HEK293 (cell line): ENCODE data around the gene CSNK1G2.

Source experiments
- CTCF ChIA-PET: fragments of 350-600 bp; formaldehyde crosslinking; extraction: SDS; loops from one replicate; lab custom pipeline; 2021; ENCODE audit warnings: antibody characterized with exemption; lab: Yijun Ruan, JAX
- POLR2A ChIA-PET: fragments of 300-600 bp; formaldehyde crosslinking; extraction: SDS; loops from one replicate; lab custom pipeline; 2020; ENCODE audit warnings: antibody characterized with exemption, inconsistent platforms; lab: Yijun Ruan, JAX
- H3K27ac ChIP-seq: fragments of 200-500 bp; sonication (Bioruptor generic); 2 replicates; pipeline ENCODE4 v1.5.1; 2014; ENCODE audit warnings: low read depth, low read length, control low read depth, inconsistent platforms; ENCODE audit errors: extremely low read depth
- H3K36me3 ChIP-seq, 2 experiments: fragments of 200-500 bp in 1 of 2; sonication (Bioruptor generic) in 1 of 2; 1 replicate in 1 of 2; 2 replicates in 1 of 2; pipeline ENCODE4 v1.5.1; 2014 to 2017; ENCODE audit warnings: inconsistent platforms in 2 of 2, low read length in 2 of 2; ENCODE audit not compliant: control insufficient read depth in 2 of 2, insufficient read depth in 1 of 2
- H3K4me1 ChIP-seq: fragments of 200-500 bp; sonication (Bioruptor generic); 2 replicates; pipeline ENCODE4 v1.5.1; 2014; ENCODE audit warnings: mild to moderate bottlenecking, low read length, inconsistent platforms; ENCODE audit not compliant: control insufficient read depth, insufficient read depth
- H3K4me3 ChIP-seq: 2 replicates; pipeline ENCODE4 v1.5.1; 2011; ENCODE audit warnings: low read depth, mild to moderate bottlenecking, control low read depth, low read length, moderate library complexity
- H3K9me3 ChIP-seq: fragments of 200-500 bp; sonication (Bioruptor generic); 2 replicates; pipeline ENCODE4 v1.5.1; 2014; ENCODE audit warnings: low read depth, low read length, inconsistent platforms; ENCODE audit not compliant: control insufficient read depth, insufficient read depth
- BCL11A ChIP-seq: fragments of 450-650 bp; formaldehyde crosslinking; IDR thresholded peaks from 2 replicates; pipeline ENCODE4 v1.5.1; 2016; ENCODE audit warnings: low read depth, missing biosample characterization, missing genetic modification characterization
- BCL11B ChIP-seq: fragments of 450-650 bp; formaldehyde crosslinking; IDR thresholded peaks from 2 replicates; pipeline ENCODE4 v1.5.1; 2016; ENCODE audit warnings: low read depth, missing biosample characterization, missing genetic modification characterization
- KLF1 ChIP-seq: fragments of 450-650 bp; formaldehyde crosslinking; IDR thresholded peaks from 2 replicates; pipeline ENCODE4 v1.5.1; 2016; ENCODE audit warnings: missing biosample characterization, missing genetic modification characterization
- KLF7 ChIP-seq: fragments of 450-650 bp; formaldehyde crosslinking; IDR thresholded peaks from 2 replicates; pipeline ENCODE4 v1.5.1; 2016; ENCODE audit warnings: missing biosample characterization, missing genetic modification characterization, borderline replicate concordance
- KLF8 ChIP-seq: fragments of 450-650 bp; formaldehyde crosslinking; IDR thresholded peaks from 2 replicates; pipeline ENCODE4 v1.5.1; 2016; ENCODE audit warnings: missing biosample characterization, missing genetic modification characterization
- PBX3 ChIP-seq: sonication (generic); formaldehyde crosslinking; IDR thresholded peaks from 2 replicates; pipeline ENCODE4 v1.8.1; 2022; ENCODE audit warnings: mild to moderate bottlenecking, moderate library complexity, missing genetic modification reagents
- ZBTB20 ChIP-seq: fragments of 450-650 bp; formaldehyde crosslinking; IDR thresholded peaks from 2 replicates; pipeline ENCODE4 v1.5.1; 2016; ENCODE audit warnings: missing biosample characterization, missing genetic modification characterization
- ZBTB26 ChIP-seq: fragments of 450-650 bp; formaldehyde crosslinking; optimal IDR thresholded peaks from 2 replicates; pipeline ENCODE3; 2016; ENCODE audit warnings: missing biosample characterization, mild to moderate bottlenecking, missing genetic modification characterization
- ZBTB7A ChIP-seq: fragments of 450-650 bp; formaldehyde crosslinking; IDR thresholded peaks from 2 replicates; pipeline ENCODE4 v1.5.1; 2016; ENCODE audit warnings: low read depth, missing biosample characterization, missing genetic modification characterization
- ZFP69B ChIP-seq: fragments of 450-650 bp; formaldehyde crosslinking; IDR thresholded peaks from 2 replicates; pipeline ENCODE4 v1.5.1; 2016; ENCODE audit warnings: missing biosample characterization, missing genetic modification characterization
- ZIC2 ChIP-seq: fragments of 450-650 bp; formaldehyde crosslinking; IDR thresholded peaks from 2 replicates; pipeline ENCODE4 v1.5.1; 2016; ENCODE audit warnings: missing biosample characterization, missing genetic modification characterization
- ZNF140 ChIP-seq: fragments of 450-650 bp; formaldehyde crosslinking; IDR thresholded peaks from 2 replicates; pipeline ENCODE4 v1.5.1; 2016; ENCODE audit warnings: missing biosample characterization, missing genetic modification characterization
- ZNF223 ChIP-seq: fragments of 450-650 bp; formaldehyde crosslinking; IDR thresholded peaks from 2 replicates; pipeline ENCODE4 v1.5.1; 2016; ENCODE audit warnings: missing biosample characterization, missing genetic modification characterization
- ZNF292 ChIP-seq: fragments of 450-650 bp; formaldehyde crosslinking; IDR thresholded peaks from 2 replicates; pipeline ENCODE4 v1.5.1; 2016; ENCODE audit warnings: low read depth, missing biosample characterization, missing genetic modification characterization, borderline replicate concordance
- ZNF366 ChIP-seq: fragments of 450-650 bp; formaldehyde crosslinking; conservative IDR thresholded peaks from 2 replicates; pipeline ENCODE4 v1.5.1; 2016; ENCODE audit warnings: missing biosample characterization, missing genetic modification characterization
- ZNF530 ChIP-seq: fragments of 450-650 bp; formaldehyde crosslinking; IDR thresholded peaks from 2 replicates; pipeline ENCODE4 v1.5.1; 2016; ENCODE audit warnings: low read depth, missing biosample characterization, missing genetic modification characterization
- ZNF660 ChIP-seq: fragments of 450-650 bp; IDR thresholded peaks from 2 replicates; pipeline ENCODE4 v1.5.1; 2018; ENCODE audit warnings: missing biosample characterization, mild to moderate bottlenecking, missing genetic modification characterization
- ZNF830 ChIP-seq: fragments of 450-650 bp; IDR thresholded peaks from 2 replicates; pipeline ENCODE4 v1.5.0; 2018; ENCODE audit warnings: missing biosample characterization, missing genetic modification characterization, low read depth, mild to moderate bottlenecking, moderate library complexity
- ZSCAN16 ChIP-seq: fragments of 450-650 bp; formaldehyde crosslinking; IDR thresholded peaks from 2 replicates; pipeline ENCODE4 v1.5.1; 2016; ENCODE audit warnings: missing biosample characterization, missing genetic modification characterization
- ZSCAN23 ChIP-seq: fragments of 450-650 bp; formaldehyde crosslinking; IDR thresholded peaks from 2 replicates; pipeline ENCODE4 v1.5.1; 2016; ENCODE audit warnings: missing biosample characterization, missing genetic modification characterization
- TF ChIP-seq, protein P1 (sequence below): fragments of 450-650 bp; formaldehyde crosslinking; IDR thresholded peaks from 2 replicates; pipeline ENCODE4 v1.5.1; 2017; ENCODE audit warnings: missing biosample characterization, missing genetic modification characterization
- TF ChIP-seq, protein P2 (sequence below): fragments of 450-650 bp; formaldehyde crosslinking; IDR thresholded peaks from 2 replicates; pipeline ENCODE4 v1.5.1; 2017; ENCODE audit warnings: missing biosample characterization, missing genetic modification characterization
- TF ChIP-seq, protein P3 (sequence below): fragments of 450-650 bp; formaldehyde crosslinking; IDR thresholded peaks from 2 replicates; pipeline ENCODE4 v1.5.1; 2016; ENCODE audit warnings: missing biosample characterization, missing genetic modification characterization
- TF ChIP-seq, protein P4 (sequence below): fragments of 450-650 bp; formaldehyde crosslinking; IDR thresholded peaks from 2 replicates; pipeline ENCODE4 v1.5.1; 2017; ENCODE audit warnings: missing biosample characterization, mild to moderate bottlenecking, missing genetic modification characterization, moderate library complexity

CSNK1G2 gene

DNA sequence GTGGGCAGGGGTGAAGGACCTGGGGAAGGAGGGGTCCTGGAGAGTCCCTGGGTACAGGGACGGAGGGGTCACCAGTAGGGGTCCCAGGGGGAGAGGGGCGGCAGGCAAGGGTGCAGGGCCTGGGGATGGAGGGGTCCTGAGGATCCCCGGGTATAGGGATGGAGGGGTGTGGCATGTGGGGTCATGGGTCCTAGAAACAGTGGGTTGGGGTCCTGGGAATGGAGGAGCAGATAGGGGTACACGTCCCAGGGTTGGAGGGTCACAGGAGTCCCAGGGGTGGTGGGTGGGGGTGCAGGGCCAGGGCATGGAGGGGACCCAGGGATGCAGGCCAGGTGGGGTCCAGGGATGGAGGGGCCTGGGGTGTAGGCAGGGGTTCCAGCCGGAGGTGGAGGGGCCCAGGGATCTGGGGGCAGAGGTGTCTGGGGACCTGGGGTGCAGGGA, 73.2 kb downstream of the CSNK1G2 start:
- peaks cover 4 to 22% of the 10 kb centered on the region in 2 experiments; a peak in 2 of 3 replicates for H3K36me3 ChIP-seq
- TF ChIP-seq BCL11B (tag by site-specific recombination) (peak; percentile 78; the same call in 1 of the 2 replicates), ZNF530 (tag by site-specific recombination) (no peak), ZNF830 (tag by site-specific recombination) (no peak)
- TF ChIP-seq, protein P1, sequence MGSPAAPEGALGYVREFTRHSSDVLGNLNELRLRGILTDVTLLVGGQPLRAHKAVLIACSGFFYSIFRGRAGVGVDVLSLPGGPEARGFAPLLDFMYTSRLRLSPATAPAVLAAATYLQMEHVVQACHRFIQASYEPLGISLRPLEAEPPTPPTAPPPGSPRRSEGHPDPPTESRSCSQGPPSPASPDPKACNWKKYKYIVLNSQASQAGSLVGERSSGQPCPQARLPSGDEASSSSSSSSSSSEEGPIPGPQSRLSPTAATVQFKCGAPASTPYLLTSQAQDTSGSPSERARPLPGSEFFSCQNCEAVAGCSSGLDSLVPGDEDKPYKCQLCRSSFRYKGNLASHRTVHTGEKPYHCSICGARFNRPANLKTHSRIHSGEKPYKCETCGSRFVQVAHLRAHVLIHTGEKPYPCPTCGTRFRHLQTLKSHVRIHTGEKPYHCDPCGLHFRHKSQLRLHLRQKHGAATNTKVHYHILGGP (tag by site-specific recombination) = no peak
- peak overlapping the region; percentile 79 for H3K4me3 ChIP-seq
- H3K27ac ChIP-seq = no peak overlapping the region
- H3K9me3 ChIP-seq = no peaks in the 10 kb centered on the region
- no peaks in the 10 kb centered on the region for H3K4me1 ChIP-seq
- CTCF ChIA-PET = no interaction called here
- POLR2A ChIA-PET = no interaction called here

- Histone ChIP-seq H3K27ac (peak overlapping the region; percentile 66; the same call in 1 of the 2 replicates), H3K36me3 (peaks cover 4 to 22% of the 10 kb centered on the region in 2 experiments; a peak in 2 of 3 replicates), H3K4me3 (peak overlapping the region; percentile 79), H3K9me3 (no peaks in the 10 kb centered on the region), H3K4me1 (no peaks in the 10 kb centered on the region)
- POLR2A ChIA-PET = no interaction called here
- CTCF ChIA-PET = no interaction called here
- TF ChIP-seq, protein P2, sequence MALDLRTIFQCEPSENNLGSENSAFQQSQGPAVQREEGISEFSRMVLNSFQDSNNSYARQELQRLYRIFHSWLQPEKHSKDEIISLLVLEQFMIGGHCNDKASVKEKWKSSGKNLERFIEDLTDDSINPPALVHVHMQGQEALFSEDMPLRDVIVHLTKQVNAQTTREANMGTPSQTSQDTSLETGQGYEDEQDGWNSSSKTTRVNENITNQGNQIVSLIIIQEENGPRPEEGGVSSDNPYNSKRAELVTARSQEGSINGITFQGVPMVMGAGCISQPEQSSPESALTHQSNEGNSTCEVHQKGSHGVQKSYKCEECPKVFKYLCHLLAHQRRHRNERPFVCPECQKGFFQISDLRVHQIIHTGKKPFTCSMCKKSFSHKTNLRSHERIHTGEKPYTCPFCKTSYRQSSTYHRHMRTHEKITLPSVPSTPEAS (tag by site-specific recombination) = no peak
- TF ChIP-seq ZNF292 (tag by site-specific recombination) (no peak), ZSCAN16 (tag by site-specific recombination) (no peak), ZNF223 (tag by site-specific recombination) (peak; percentile 91; the same call in 1 of the 2 replicates), KLF7 (tag by site-specific recombination) (no peak), ZBTB26 (tag by site-specific recombination) (peak; percentile 59), ZSCAN23 (tag by site-specific recombination) (0 out of 2 replicates have a peak, but pooled peaks have one; percentile 23), ZNF660 (tag by site-specific recombination) (no peak), ZNF366 (tag by site-specific recombination) (no peak), ZBTB7A (tag by site-specific recombination) (peak; percentile 73; the same call in 1 of the 2 replicates), ZBTB20 (tag by site-specific recombination) (peak; percentile 59), ZNF140 (no peak), PBX3 (CRISPR knock-in tag) (no peak), KLF8 (tag by site-specific recombination) (peak; percentile 13; the same call in 1 of the 2 replicates), ZIC2 (no peak), BCL11A (no peak), KLF1 (0 out of 2 replicates have a peak, but pooled peaks have one; percentile 15), ZFP69B (tag by site-specific recombination) (no peak)
- TF ChIP-seq, protein P3, sequence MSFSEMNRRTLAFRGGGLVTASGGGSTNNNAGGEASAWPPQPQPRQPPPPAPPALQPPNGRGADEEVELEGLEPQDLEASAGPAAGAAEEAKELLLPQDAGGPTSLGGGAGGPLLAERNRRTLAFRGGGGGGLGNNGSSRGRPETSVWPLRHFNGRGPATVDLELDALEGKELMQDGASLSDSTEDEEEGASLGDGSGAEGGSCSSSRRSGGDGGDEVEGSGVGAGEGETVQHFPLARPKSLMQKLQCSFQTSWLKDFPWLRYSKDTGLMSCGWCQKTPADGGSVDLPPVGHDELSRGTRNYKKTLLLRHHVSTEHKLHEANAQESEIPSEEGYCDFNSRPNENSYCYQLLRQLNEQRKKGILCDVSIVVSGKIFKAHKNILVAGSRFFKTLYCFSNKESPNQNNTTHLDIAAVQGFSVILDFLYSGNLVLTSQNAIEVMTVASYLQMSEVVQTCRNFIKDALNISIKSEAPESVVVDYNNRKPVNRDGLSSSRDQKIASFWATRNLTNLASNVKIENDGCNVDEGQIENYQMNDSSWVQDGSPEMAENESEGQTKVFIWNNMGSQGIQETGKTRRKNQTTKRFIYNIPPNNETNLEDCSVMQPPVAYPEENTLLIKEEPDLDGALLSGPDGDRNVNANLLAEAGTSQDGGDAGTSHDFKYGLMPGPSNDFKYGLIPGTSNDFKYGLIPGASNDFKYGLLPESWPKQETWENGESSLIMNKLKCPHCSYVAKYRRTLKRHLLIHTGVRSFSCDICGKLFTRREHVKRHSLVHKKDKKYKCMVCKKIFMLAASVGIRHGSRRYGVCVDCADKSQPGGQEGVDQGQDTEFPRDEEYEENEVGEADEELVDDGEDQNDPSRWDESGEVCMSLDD (tag by site-specific recombination) = peak; percentile 97
- TF ChIP-seq, protein P4, sequence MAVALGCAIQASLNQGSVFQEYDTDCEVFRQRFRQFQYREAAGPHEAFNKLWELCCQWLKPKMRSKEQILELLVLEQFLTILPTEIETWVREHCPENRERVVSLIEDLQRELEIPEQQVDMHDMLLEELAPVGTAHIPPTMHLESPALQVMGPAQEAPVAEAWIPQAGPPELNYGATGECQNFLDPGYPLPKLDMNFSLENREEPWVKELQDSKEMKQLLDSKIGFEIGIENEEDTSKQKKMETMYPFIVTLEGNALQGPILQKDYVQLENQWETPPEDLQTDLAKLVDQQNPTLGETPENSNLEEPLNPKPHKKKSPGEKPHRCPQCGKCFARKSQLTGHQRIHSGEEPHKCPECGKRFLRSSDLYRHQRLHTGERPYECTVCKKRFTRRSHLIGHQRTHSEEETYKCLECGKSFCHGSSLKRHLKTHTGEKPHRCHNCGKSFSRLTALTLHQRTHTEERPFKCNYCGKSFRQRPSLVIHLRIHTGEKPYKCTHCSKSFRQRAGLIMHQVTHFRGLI = no peak
Measured at GRCh38 chr19:2014731-2015607, 74.0 kb downstream of the CSNK1G2 start.
